Esophagus squamous epithelium (tissue), 4 donors: ENCODE data around the gene DOCK1.

Source experiments
- POLR2A ChIP-seq, 4 donors: fragments of 450-650 bp; IDR thresholded peaks; one replicate each; pipeline ENCODE4 v1.6.1; 2017; ENCODE audit warnings: antibody characterized with exemption in 4 of 4, mild to moderate bottlenecking in 4 of 4, moderate library complexity in 3 of 4
- TF ChIP-seq, protein P1 (sequence below), 6 experiments: fragments of 450-650 bp in 4 of 6; fragments of 200-600 bp in 2 of 6; sonication (generic) in 2 of 6; IDR thresholded peaks; one replicate each; pipeline ENCODE4 v1.5.1; 2016 to 2019; ENCODE audit warnings: antibody characterized with exemption in 6 of 6, mild to moderate bottlenecking in 4 of 6, moderate library complexity in 4 of 6

DNA sequence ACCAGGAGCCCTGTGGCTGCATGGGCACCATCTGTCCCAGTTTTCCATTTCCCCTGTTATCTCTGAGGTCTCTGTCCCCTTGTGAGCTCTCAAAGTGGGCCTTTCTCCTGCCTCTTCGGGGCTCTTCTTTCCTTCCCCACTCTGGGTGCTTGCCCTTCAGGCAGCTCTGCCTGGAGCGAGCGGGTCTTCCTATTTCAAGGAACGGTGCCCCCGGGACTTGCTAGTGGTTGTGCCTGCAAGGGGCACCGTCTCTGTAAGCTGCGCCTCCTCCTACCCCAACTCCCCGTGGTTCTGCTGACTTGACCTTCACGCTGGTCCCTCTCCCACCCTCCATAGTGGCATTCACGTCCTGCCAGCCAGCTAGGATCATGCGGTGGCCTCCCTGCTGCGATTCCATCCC lies 110.1 kb downstream of the DOCK1 start:
- TF ChIP-seq, protein P1, sequence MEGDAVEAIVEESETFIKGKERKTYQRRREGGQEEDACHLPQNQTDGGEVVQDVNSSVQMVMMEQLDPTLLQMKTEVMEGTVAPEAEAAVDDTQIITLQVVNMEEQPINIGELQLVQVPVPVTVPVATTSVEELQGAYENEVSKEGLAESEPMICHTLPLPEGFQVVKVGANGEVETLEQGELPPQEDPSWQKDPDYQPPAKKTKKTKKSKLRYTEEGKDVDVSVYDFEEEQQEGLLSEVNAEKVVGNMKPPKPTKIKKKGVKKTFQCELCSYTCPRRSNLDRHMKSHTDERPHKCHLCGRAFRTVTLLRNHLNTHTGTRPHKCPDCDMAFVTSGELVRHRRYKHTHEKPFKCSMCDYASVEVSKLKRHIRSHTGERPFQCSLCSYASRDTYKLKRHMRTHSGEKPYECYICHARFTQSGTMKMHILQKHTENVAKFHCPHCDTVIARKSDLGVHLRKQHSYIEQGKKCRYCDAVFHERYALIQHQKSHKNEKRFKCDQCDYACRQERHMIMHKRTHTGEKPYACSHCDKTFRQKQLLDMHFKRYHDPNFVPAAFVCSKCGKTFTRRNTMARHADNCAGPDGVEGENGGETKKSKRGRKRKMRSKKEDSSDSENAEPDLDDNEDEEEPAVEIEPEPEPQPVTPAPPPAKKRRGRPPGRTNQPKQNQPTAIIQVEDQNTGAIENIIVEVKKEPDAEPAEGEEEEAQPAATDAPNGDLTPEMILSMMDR (IDR thresholded peaks at IDR 0.05): no peak
- no peak for TF ChIP-seq POLR2A (IDR thresholded peaks at IDR 0.05)
